Body of pancreas (tissue), 4 donors: ENCODE results near the gene TENM3.

Experiments
- POLR2A ChIP-seq, 3 donors: fragments of 450-650 bp; IDR thresholded peaks; one replicate each; pipeline ENCODE4 v1.6.1; 2016; ENCODE audit warnings: antibody characterized with exemption in 3 of 3, mild to moderate bottlenecking in 2 of 3
- TF ChIP-seq, protein P1 (sequence below), 7 experiments: fragments of 450-650 bp in 4 of 7; fragments of 200-600 bp in 3 of 7; sonication (generic) in 3 of 7; IDR thresholded peaks; one replicate each; pipeline ENCODE4 v1.5.1; 2016 to 2019; ENCODE audit warnings: antibody characterized with exemption in 7 of 7

DNA sequence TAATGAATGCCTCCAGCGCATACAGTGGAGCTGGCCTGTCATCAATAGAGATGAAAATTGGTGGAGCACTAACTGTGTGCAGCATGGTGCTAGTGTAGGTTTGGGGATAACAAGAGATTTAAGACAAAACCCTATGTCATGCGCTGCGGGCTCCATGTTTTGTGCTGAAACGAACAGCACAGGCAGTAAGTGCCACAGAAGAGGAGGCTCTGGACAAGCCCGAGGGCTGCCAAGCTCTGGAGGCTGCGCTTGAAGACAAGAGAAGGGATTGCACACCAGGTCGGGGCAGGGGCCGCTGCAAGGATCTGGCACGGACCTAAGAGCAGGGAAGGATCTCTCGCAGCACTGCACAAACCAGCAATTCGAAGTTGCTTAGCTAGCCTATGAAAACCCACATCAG is 35.5 kb downstream of the TENM3 start:
- TF ChIP-seq, protein P1, sequence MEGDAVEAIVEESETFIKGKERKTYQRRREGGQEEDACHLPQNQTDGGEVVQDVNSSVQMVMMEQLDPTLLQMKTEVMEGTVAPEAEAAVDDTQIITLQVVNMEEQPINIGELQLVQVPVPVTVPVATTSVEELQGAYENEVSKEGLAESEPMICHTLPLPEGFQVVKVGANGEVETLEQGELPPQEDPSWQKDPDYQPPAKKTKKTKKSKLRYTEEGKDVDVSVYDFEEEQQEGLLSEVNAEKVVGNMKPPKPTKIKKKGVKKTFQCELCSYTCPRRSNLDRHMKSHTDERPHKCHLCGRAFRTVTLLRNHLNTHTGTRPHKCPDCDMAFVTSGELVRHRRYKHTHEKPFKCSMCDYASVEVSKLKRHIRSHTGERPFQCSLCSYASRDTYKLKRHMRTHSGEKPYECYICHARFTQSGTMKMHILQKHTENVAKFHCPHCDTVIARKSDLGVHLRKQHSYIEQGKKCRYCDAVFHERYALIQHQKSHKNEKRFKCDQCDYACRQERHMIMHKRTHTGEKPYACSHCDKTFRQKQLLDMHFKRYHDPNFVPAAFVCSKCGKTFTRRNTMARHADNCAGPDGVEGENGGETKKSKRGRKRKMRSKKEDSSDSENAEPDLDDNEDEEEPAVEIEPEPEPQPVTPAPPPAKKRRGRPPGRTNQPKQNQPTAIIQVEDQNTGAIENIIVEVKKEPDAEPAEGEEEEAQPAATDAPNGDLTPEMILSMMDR (IDR thresholded peaks at IDR 0.05), result no peak
- TF ChIP-seq POLR2A (IDR thresholded peaks at IDR 0.05), result no peak
